Measurements from ENCODE around the gene KIF26B.

Gene KIF26B

GRCh38 chr1:245599371-245600174 is 444.8 kb downstream of the KIF26B start:
- DNase-seq (ENCODE audit: low read depth) = no peak

GRCh38 chr1:245600658-245601057 is 445.9 kb downstream of the KIF26B start:
- no peak for DNase-seq (ENCODE audit: low read depth)

- no peak for DNase-seq (ENCODE audit: low read depth)
Observed at GRCh38 chr1:245603311-245603865, 448.6 kb downstream of the KIF26B start.

- no peak for DNase-seq (ENCODE audit: low read depth)
Observed at GRCh38 chr1:245604979-245605378, 450.2 kb downstream of the KIF26B start.

GRCh38 chr1:245605480-245606156 is 450.8 kb downstream of the KIF26B start:
- DNase-seq (ENCODE audit: low read depth) = no peak

- no peak for DNase-seq (ENCODE audit: low read depth)
Observed at GRCh38 chr1:245606157-245606725, 451.5 kb downstream of the KIF26B start.

GRCh38 chr1:245608271-245608670 is 453.5 kb downstream of the KIF26B start:
- no peak for DNase-seq (ENCODE audit: low read depth)

- no peak for DNase-seq (ENCODE audit: low read depth)
Observed at GRCh38 chr1:245609354-245610150, 454.8 kb downstream of the KIF26B start.

- DNase-seq (ENCODE audit: low read depth) = no peak
Observed at GRCh38 chr1:245611251-245611650, 456.5 kb downstream of the KIF26B start.

GRCh38 chr1:245614476-245614875 is 459.7 kb downstream of the KIF26B start:
- DNase-seq (ENCODE audit: low read depth) = no peak

GRCh38 chr1:245615001-245615400 is 460.2 kb downstream of the KIF26B start:
- no peak for DNase-seq (ENCODE audit: low read depth)

- no peak for DNase-seq (ENCODE audit: low read depth)
Observed at GRCh38 chr1:245621589-245621988, 466.8 kb downstream of the KIF26B start.

GRCh38 chr1:245622332-245623014 is 467.7 kb downstream of the KIF26B start:
- DNase-seq (ENCODE audit: low read depth) = no peak

GRCh38 chr1:245641384-245641783 is 486.6 kb downstream of the KIF26B start:
- no peak for DNase-seq (ENCODE audit: low read depth)

- no peak for DNase-seq (ENCODE audit: low read depth)
Observed at GRCh38 chr1:245645406-245645805, 490.6 kb downstream of the KIF26B start.

GRCh38 chr1:245645894-245646293 is 491.1 kb downstream of the KIF26B start:
- DNase-seq (ENCODE audit: low read depth) = no peak

- DNase-seq (ENCODE audit: low read depth) = no peak
Observed at GRCh38 chr1:245648749-245649522, 494.2 kb downstream of the KIF26B start.

GRCh38 chr1:245649666-245650065 is 494.9 kb downstream of the KIF26B start:
- no peak for DNase-seq (ENCODE audit: low read depth)

GRCh38 chr1:245650441-245650960 is 495.7 kb downstream of the KIF26B start:
- DNase-seq (ENCODE audit: low read depth) = no peak

- no peak for DNase-seq (ENCODE audit: low read depth)
Observed at GRCh38 chr1:245651093-245651492, 496.3 kb downstream of the KIF26B start.
